ENCODE results near the gene TMEM255B. TPM values are rescaled to one million over a fixed set of nuclear protein-coding genes. Genes with fewer than 3 reads are reported as not detected.

TMEM255B gene
- total and polyA plus RNA-seq, 4 donors, result 6.0 to 19.6 (median 14.8) TPM

DNA sequence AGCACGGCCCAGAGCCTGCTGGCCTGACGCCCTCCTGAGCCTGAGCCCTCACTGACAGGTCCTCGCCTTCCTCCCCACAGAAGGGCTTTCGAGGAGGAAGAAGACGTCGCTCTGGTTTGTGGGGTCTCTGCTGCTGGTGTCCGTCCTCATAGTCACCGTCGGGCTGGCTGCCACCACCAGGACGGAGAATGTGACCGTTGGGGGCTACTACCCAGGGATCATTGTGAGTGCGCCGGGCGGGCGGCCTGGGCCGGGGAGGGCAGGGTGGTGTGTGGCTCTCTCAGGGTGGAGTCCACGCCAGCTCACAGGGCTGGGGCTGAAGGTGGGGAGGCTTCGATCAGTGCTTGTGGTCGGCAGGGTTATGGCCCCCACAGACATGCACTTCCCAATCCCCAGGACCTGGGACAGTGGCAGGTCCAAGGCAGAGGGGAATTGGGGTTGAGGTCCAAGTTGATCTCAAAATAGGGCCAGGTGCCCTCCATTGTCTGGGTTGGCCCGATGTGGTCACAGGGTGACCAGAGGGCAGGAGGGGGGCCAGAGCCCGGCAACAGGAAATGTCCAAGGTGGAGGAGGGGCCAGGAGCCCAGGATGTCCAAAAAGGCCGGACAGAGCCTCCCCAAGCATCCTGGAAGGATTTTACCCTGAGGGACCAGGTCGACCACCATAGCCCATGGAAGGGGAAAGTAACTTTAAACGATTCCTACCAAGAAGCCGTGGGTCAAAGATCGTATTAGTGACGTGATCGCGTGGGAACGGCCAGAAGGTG lies 7.2 kb downstream of the TMEM255B start:
- WGBS, 2 donors, result 86 to 90% methylated on average over 30 of the region's 30 CpGs

GRCh38 chr13:113767366-113767765 lies 8.3 kb downstream of the TMEM255B start:
- no peak overlapping the region for H3K9ac ChIP-seq (ENCODE audit: insufficient read depth in 1 of 2, low read length in 2 of 2)
- no peak for TF ChIP-seq CTCF (IDR thresholded peaks at IDR 0.05; ENCODE audit: control extremely low read depth, extremely low read depth)
- peaks cover 0 to 5% (median 0%) of the 10 kb centered on the region in 4 donors for H3K36me3 ChIP-seq (ENCODE audit: control insufficient read depth in 4 of 4, insufficient read depth in 4 of 4, low read length in 4 of 4)
- H3K27ac ChIP-seq (ENCODE audit: low read depth in 1 of 2, low read length in 1 of 2), result no peak overlapping the region
- ATAC-seq (ENCODE audit: insufficient read depth, low FRiP score) (no peak), DNase-seq (no peak)
- peaks cover 0 to 3% (median 0%) of the 10 kb centered on the region in 4 donors for H3K9me3 ChIP-seq (ENCODE audit: control insufficient read depth in 4 of 4, insufficient read depth in 3 of 4, low read length in 3 of 4)
- WGBS, 2 donors, result 73 to 91% methylated on average over 2 of the region's 2 CpGs
- H3K4me1 ChIP-seq (ENCODE audit: control insufficient read depth in 5 of 5, insufficient read depth in 5 of 5, low read length in 5 of 5), result peaks cover 0 to 8% (median 0%) of the 10 kb centered on the region in 5 donors
- H3K27me3 ChIP-seq (ENCODE audit: control insufficient read depth in 3 of 3, insufficient read depth in 3 of 3, low read length in 2 of 3), result peaks cover 0 to 15% (median 3%) of the 10 kb centered on the region in 3 donors
- H3K4me3 ChIP-seq, result no peak overlapping the region

More for the DNA sequence above, 7.2 kb downstream of the TMEM255B start:
- Histone ChIP-seq H3K27me3 (ENCODE audit: control insufficient read depth in 3 of 3, insufficient read depth in 3 of 3, low read length in 2 of 3) (peaks cover 0 to 26% (median 12%) of the 10 kb centered on the region in 3 donors), H3K27ac (ENCODE audit: low read depth in 1 of 2, low read length in 1 of 2) (no peak overlapping the region), H3K4me1 (ENCODE audit: control insufficient read depth in 5 of 5, insufficient read depth in 5 of 5, low read length in 5 of 5) (peaks cover 0 to 9% (median 0%) of the 10 kb centered on the region in 5 donors), H3K9ac (ENCODE audit: insufficient read depth in 1 of 2, low read length in 2 of 2) (no peak overlapping the region), H3K4me3 (no peak overlapping the region), H3K9me3 (ENCODE audit: control insufficient read depth in 4 of 4, insufficient read depth in 3 of 4, low read length in 3 of 4) (no peaks in the 10 kb centered on the region), H3K36me3 (ENCODE audit: control insufficient read depth in 4 of 4, insufficient read depth in 4 of 4, low read length in 4 of 4) (peaks cover 0 to 5% (median 0%) of the 10 kb centered on the region in 4 donors)
- DNase-seq, result no peak
- TF ChIP-seq CTCF (IDR thresholded peaks at IDR 0.05; ENCODE audit: control extremely low read depth, extremely low read depth), result no peak
- ATAC-seq (ENCODE audit: insufficient read depth, low FRiP score), result no peak

DNA sequence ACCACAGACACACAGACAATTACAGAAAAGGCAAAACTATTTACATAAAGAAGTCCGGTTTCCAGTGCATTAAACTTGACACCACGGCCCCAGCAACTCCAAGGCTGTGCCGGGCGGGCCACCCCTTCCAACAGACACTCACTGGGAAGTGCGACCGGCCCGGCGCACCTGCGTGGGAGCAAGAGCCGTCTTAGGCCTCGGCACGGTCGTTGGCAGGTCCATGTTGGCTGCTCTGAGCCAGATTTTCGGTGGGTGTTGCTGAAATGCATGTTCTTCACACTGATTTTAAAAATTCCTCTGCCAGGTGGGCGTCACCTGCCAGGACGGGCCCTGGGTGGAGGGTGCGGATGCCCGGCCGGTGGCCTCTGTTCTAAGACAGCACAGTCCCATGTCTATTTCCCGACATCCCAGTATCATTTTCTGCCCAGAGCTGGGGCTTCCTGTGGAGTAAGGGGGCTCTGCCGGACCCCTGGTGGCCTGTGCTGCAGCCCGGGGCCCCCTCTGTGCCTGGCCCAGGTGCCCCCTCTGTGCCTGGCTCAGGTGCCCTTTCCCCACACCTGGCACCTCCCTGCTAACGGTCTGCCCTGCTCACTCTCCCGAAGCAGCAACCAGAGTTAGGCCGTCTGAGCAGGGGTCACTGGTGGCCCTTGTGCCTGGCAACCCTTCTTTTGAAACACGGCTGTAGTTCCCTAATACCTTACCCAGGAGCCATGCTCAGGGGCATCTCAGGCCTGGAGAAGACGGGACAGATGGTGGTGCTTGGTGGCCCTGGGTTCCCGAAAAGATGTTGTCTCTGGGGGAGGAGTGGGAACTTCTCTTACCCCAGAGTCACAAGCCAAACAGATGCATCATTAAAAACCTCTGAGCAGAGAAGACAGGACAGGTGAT lies 9.2 kb downstream of the TMEM255B start:
- no peak for DNase-seq
- 93 to 95% methylated on average over 28 of the region's 28 CpGs for WGBS, 2 donors
- peaks cover 0 to 5% (median 0%) of the 10 kb centered on the region in 4 donors for H3K36me3 ChIP-seq (ENCODE audit: control insufficient read depth in 4 of 4, insufficient read depth in 4 of 4, low read length in 4 of 4)
- peaks cover 0 to 8% (median 0%) of the 10 kb centered on the region in 5 donors for H3K4me1 ChIP-seq (ENCODE audit: control insufficient read depth in 5 of 5, insufficient read depth in 5 of 5, low read length in 5 of 5)
- H3K27me3 ChIP-seq (ENCODE audit: control insufficient read depth in 3 of 3, insufficient read depth in 3 of 3, low read length in 2 of 3), result peaks cover 0 to 8% (median 0%) of the 10 kb centered on the region in 3 donors
- no peak for ATAC-seq (ENCODE audit: insufficient read depth, low FRiP score)
- H3K9ac ChIP-seq (ENCODE audit: insufficient read depth in 1 of 2, low read length in 2 of 2), result no peak overlapping the region
- peaks cover 0 to 3% (median 0%) of the 10 kb centered on the region in 4 donors for H3K9me3 ChIP-seq (ENCODE audit: control insufficient read depth in 4 of 4, insufficient read depth in 3 of 4, low read length in 3 of 4)
- no peak overlapping the region for H3K27ac ChIP-seq (ENCODE audit: low read depth in 1 of 2, low read length in 1 of 2)
- no peak for TF ChIP-seq CTCF (IDR thresholded peaks at IDR 0.05; ENCODE audit: control extremely low read depth, extremely low read depth)
- no peak overlapping the region for H3K4me3 ChIP-seq
